Esophagus squamous epithelium (tissue), 5 donors: ENCODE data around the gene R3HDML. TPM values are rescaled to one million over a fixed set of nuclear protein-coding genes. Genes with fewer than 3 reads are reported as not detected.
A peak's percentile ranks its signal among the peaks of the same experiment; 100 is the strongest.

Experiments used
- DNase-seq: peaks from one replicate; lab custom pipeline; 2025; lab: John Stamatoyannopoulos, UW
- H3K27ac ChIP-seq, 4 donors: fragments of 200-600 bp; sonication (generic); one replicate each; pipeline ENCODE4 v1.5.1; 2016 to 2019; ENCODE audit warnings: mild to moderate bottlenecking in 1 of 4
- H3K27me3 ChIP-seq, 4 donors: fragments of 200-600 bp; sonication (generic); 1 replicate in 3 of 4; 2 replicates in 1 of 4; pipeline versions ENCODE4 v1.5.1 to v1.6.0; 2017 to 2021; ENCODE audit warnings: antibody characterized with exemption in 1 of 4
- H3K36me3 ChIP-seq, 3 donors: fragments of 200-600 bp; sonication (generic); one replicate each; pipeline ENCODE4 v1.5.1; 2016 to 2019
- H3K4me1 ChIP-seq, 3 donors: fragments of 200-600 bp; sonication (generic); one replicate each; pipeline ENCODE4 v1.5.1; 2017 to 2019
- H3K4me3 ChIP-seq, 4 donors: fragments of 200-600 bp; sonication (generic); 1 replicate in 3 of 4; 2 replicates in 1 of 4; pipeline ENCODE4 v1.5.1; 2016 to 2019; ENCODE audit warnings: mild to moderate bottlenecking in 2 of 4, moderate library complexity in 1 of 4
- H3K9me3 ChIP-seq, 3 donors: fragments of 200-600 bp; sonication (generic); one replicate each; pipeline ENCODE4 v1.5.1; 2016 to 2019
- POLR2A ChIP-seq, 4 donors: fragments of 450-650 bp; IDR thresholded peaks; one replicate each; pipeline ENCODE4 v1.6.1; 2017; ENCODE audit warnings: antibody characterized with exemption in 4 of 4, mild to moderate bottlenecking in 4 of 4, moderate library complexity in 3 of 4
- WGBS, 2 donors: methylation state at CpG; one replicate each; pipeline ENCODE4 v1.1.5; 2018; 5-methylcytosine and 5-hydroxymethylcytosine counted together
- intact Hi-C: fragments of 100-400 bp; cut with DNase I; formaldehyde crosslinking; loops from one replicate; pipeline ENCODE4 v1.15.0; 2022
- total RNA-seq, 4 donors: library from RNA; depleted of rRNA; stranded (reverse); fragments of >200 nt; gene quantifications; one replicate each; pipeline ENCODE4 v1.1.0, GENCODE V29; 2016
- TF ChIP-seq, protein P1 (sequence below), 6 experiments: fragments of 450-650 bp in 4 of 6; fragments of 200-600 bp in 2 of 6; sonication (generic) in 2 of 6; IDR thresholded peaks; one replicate each; pipeline ENCODE4 v1.5.1; 2016 to 2019; ENCODE audit warnings: antibody characterized with exemption in 6 of 6, mild to moderate bottlenecking in 4 of 6, moderate library complexity in 4 of 6
- donor health status: DM: yes; HTN: yes; CAD: no.

Gene R3HDML
- total RNA-seq, 4 donors from 2014 or later, result not detected

DNA sequence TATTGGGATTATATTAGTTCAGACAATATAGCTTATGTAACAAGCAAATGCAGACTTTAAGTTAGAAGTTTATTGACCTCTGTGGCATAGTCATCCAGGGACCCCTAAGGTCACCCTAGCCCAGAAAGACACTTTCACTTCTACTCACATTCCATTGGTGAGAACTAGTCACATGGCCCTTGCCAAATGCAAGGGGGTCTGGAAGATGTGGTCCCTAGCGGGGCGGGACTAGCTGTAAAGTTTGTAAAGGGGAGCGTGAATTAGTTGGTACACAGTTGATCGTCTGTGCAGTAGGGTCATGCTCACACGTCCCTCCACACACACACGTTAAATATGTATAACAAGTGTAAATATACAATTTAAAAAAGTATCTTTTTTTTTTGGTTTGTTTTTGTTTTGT, 27.9 kb downstream of the R3HDML start:
- Histone ChIP-seq H3K27ac (no peak overlapping the region), H3K27me3 (no peaks in the 10 kb centered on the region), H3K9me3 (no peaks in the 10 kb centered on the region), H3K4me3 (no peak overlapping the region), H3K36me3 (no peaks in the 10 kb centered on the region), H3K4me1 (no peaks in the 10 kb centered on the region)
- TF ChIP-seq, protein P1, sequence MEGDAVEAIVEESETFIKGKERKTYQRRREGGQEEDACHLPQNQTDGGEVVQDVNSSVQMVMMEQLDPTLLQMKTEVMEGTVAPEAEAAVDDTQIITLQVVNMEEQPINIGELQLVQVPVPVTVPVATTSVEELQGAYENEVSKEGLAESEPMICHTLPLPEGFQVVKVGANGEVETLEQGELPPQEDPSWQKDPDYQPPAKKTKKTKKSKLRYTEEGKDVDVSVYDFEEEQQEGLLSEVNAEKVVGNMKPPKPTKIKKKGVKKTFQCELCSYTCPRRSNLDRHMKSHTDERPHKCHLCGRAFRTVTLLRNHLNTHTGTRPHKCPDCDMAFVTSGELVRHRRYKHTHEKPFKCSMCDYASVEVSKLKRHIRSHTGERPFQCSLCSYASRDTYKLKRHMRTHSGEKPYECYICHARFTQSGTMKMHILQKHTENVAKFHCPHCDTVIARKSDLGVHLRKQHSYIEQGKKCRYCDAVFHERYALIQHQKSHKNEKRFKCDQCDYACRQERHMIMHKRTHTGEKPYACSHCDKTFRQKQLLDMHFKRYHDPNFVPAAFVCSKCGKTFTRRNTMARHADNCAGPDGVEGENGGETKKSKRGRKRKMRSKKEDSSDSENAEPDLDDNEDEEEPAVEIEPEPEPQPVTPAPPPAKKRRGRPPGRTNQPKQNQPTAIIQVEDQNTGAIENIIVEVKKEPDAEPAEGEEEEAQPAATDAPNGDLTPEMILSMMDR (IDR thresholded peaks at IDR 0.05), result no peak
- no peak for TF ChIP-seq POLR2A (IDR thresholded peaks at IDR 0.05)
- DNase-seq, result no peak
- intact Hi-C loops, result no loop called here
- 81 to 92% methylated on average over 6 of the region's 6 CpGs for WGBS, 2 donors

DNA sequence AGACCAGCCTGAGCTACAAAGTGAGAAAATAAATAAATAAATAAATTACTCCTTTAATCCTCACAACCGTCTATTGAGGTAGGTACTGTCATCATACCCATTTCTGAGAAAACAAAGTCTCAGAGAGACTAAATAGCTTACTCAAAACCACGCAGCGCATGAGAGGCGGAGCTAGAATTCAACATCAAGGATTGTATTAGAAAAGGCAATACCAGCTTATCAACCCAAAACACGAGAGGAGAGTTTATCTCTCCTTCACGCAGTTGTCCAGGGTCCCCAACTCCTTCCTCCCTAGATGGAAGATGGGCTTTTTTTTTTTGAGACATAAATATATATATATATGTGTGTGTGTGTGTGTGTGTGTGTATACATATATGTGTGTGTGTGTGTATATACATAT, 30.9 kb downstream of the R3HDML start:
- Histone ChIP-seq H3K4me3 (no peak overlapping the region), H3K27ac (no peak overlapping the region), H3K9me3 (no peaks in the 10 kb centered on the region), H3K27me3 (no peaks in the 10 kb centered on the region), H3K36me3 (no peaks in the 10 kb centered on the region), H3K4me1 (no peaks in the 10 kb centered on the region)
- no peak for TF ChIP-seq POLR2A (IDR thresholded peaks at IDR 0.05)
- TF ChIP-seq, protein P1 (IDR thresholded peaks at IDR 0.05), result no peak
- no peak for DNase-seq
- intact Hi-C loops, result no loop called here
- WGBS, 2 donors, result 93 to 96% methylated on average over 6 of the region's 6 CpGs

DNA sequence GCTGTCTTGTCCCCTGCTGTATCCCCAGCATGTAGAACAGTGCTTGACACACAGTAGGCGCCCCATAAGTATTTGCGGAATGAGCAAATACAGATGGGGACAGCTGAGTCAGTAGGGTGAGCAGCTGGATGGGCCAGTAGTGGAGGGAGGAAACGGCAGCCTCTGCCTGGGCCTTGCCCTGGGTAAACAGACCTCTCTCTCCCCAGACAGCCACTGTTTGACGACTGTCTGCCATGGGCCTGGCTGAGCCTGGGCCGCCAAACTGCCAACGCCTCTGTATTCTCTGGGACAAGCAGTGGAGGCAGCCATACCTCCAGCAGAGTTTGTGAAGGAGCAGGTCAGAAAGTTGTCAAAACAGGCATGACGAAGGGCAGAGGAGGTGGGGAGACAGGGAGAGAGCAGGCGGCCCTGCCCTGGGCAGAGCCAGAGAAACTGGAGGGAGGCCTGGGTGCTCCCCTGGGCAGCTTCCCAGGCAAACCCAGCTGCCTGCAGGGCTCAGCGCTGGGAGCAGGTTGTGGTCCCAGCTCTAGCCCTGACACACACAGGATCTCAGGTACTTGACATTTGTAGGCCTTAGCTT, 33.9 kb downstream of the R3HDML start:
- no peak overlapping the region for H3K27ac ChIP-seq
- no peaks in the 10 kb centered on the region for H3K36me3 ChIP-seq
- TF ChIP-seq, protein P1 (IDR thresholded peaks at IDR 0.05), result no peak
- no peak for TF ChIP-seq POLR2A (IDR thresholded peaks at IDR 0.05)
- no peaks in the 10 kb centered on the region for H3K4me1 ChIP-seq
- H3K4me3 ChIP-seq, result no peak overlapping the region
- H3K27me3 ChIP-seq, result no peaks in the 10 kb centered on the region
- WGBS, 2 donors, result 60 to 61% methylated on average over 2 to 8 of the region's 9 CpGs
- intact Hi-C loops, result no loop called here
- DNase-seq, result no peak
- H3K9me3 ChIP-seq, result no peaks in the 10 kb centered on the region

DNA sequence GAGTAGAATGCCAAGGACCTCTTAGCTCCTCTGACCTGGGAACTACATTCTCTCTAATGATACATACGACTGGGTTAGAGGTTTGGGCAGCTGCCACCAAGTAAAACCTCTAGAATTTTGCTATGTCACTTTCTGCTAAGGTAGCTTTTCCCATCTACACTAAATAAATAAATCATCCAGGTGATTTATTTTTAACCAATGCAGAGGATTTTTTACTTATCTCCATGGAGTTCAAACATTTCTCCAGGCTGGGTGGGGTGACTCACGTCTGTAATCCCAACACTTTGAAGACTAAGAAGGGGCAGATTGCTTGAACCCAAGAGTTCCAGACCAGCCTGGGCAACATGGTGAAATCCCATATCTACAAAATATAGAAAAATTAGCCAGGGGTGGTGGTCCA, 45.8 kb downstream of the R3HDML start:
- no peaks in the 10 kb centered on the region for H3K36me3 ChIP-seq
- H3K4me1 ChIP-seq, result no peaks in the 10 kb centered on the region
- no peak overlapping the region for H3K4me3 ChIP-seq
- H3K27me3 ChIP-seq, result peaks cover 0 to 54% (median 0%) of the 10 kb centered on the region in 4 donors
- no peak overlapping the region for H3K27ac ChIP-seq
- no peaks in the 10 kb centered on the region for H3K9me3 ChIP-seq
- WGBS, 2 donors, result 38 to 47% methylated on average over 2 of the region's 2 CpGs
- TF ChIP-seq POLR2A (IDR thresholded peaks at IDR 0.05), result no peak
- TF ChIP-seq, protein P1 (IDR thresholded peaks at IDR 0.05), result no peak
- intact Hi-C loops, result no loop called here
- DNase-seq, result no peak

DNA sequence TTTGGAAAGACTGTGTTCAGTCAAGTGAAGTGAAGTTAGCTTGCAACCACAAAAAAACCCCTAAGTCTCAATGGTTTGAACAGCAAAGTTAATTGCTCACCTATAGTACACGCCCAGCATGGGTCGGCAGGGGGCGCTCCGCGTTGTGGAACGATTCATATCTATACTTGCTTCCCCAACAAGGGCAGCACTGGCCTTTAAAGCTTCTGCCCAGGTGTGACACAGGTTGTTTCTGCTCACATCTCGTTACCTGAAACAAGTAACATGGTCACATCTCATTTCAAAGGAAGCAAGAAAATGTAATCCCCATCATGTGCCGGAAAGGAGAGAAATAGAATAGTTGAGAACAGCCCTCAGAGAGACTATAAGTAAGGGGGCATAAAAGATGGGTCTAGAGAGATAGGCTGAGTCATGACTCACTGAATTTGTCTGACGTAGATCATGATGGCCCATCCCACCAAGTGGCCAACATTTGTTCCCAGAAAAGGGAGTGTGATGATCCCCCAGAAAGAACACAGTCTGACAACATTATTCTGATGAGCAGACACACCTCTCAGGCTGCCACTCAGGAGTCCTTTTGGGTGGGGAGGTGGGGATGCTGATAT, 47.7 kb downstream of the R3HDML start:
- 14% methylated on average over 8 to 9 of the region's 9 CpGs for WGBS, 2 donors
- Histone ChIP-seq H3K4me3 (no peak overlapping the region), H3K27me3 (peaks cover 0 to 71% (median 0%) of the 10 kb centered on the region in 4 donors), H3K9me3 (no peaks in the 10 kb centered on the region), H3K36me3 (no peaks in the 10 kb centered on the region), H3K4me1 (peaks cover 6 to 9% (median 6%) of the 10 kb centered on the region in 3 donors), H3K27ac (no peak overlapping the region)
- intact Hi-C loops, result no loop called here
- DNase-seq, result no peak
- TF ChIP-seq, protein P1 (IDR thresholded peaks at IDR 0.05), result peak; percentile 65 to 79 (median 72)
- TF ChIP-seq POLR2A (IDR thresholded peaks at IDR 0.05), result no peak
